Duodenal mucosa (tissue), 2 donors: ENCODE data around the gene ATP8A2.

ENCODE experiments used
- H3K27ac ChIP-seq: one replicate; pipeline ENCODE4 v1.7.0; 2013; ENCODE audit warnings: low read depth, low read length
- H3K27me3 ChIP-seq, 2 donors: one replicate each; pipeline ENCODE4 v1.7.0; 2013; ENCODE audit warnings: low read length in 2 of 2, control low read depth in 1 of 2; ENCODE audit not compliant: insufficient read depth in 2 of 2, control insufficient read depth in 1 of 2
- H3K36me3 ChIP-seq, 2 donors: one replicate each; pipeline ENCODE4 v1.7.0; 2013; ENCODE audit warnings: low read length in 2 of 2, control low read depth in 1 of 2; ENCODE audit not compliant: insufficient read depth in 2 of 2, control insufficient read depth in 1 of 2
- H3K4me1 ChIP-seq, 2 donors: one replicate each; pipeline ENCODE4 v1.7.0; 2013; ENCODE audit warnings: low read length in 2 of 2, control low read depth in 1 of 2; ENCODE audit not compliant: insufficient read depth in 2 of 2, control insufficient read depth in 1 of 2
- H3K4me3 ChIP-seq, 2 donors: one replicate each; pipeline ENCODE4 v1.7.0; 2013; ENCODE audit warnings: low read length in 2 of 2, low read depth in 1 of 2
- H3K9ac ChIP-seq, 2 donors: one replicate each; pipeline ENCODE4 v1.7.0; 2013; ENCODE audit warnings: low read length in 2 of 2, low read depth in 1 of 2
- H3K9me3 ChIP-seq, 2 donors: one replicate each; pipeline ENCODE4 v1.7.0; 2013; ENCODE audit warnings: low read length in 2 of 2, control low read depth in 1 of 2; ENCODE audit not compliant: control insufficient read depth in 1 of 2

ATP8A2 gene

GRCh38 chr13:25743421-25743820 lies 371.6 kb downstream of the ATP8A2 start:
- H3K36me3 ChIP-seq = no peaks in the 10 kb centered on the region
- no peaks in the 10 kb centered on the region for H3K27me3 ChIP-seq
- H3K27ac ChIP-seq = no peak overlapping the region
- H3K4me1 ChIP-seq = no peaks in the 10 kb centered on the region
- no peak overlapping the region for H3K4me3 ChIP-seq
- H3K9ac ChIP-seq = no peak overlapping the region
- H3K9me3 ChIP-seq = no peaks in the 10 kb centered on the region

- H3K4me3 ChIP-seq = no peak overlapping the region
- H3K27ac ChIP-seq = no peak overlapping the region
- no peaks in the 10 kb centered on the region for H3K4me1 ChIP-seq
- no peak overlapping the region for H3K9ac ChIP-seq
- H3K27me3 ChIP-seq = no peaks in the 10 kb centered on the region
- no peaks in the 10 kb centered on the region for H3K9me3 ChIP-seq
- H3K36me3 ChIP-seq = no peaks in the 10 kb centered on the region
These were observed 372.4 kb downstream of the ATP8A2 start for GRCh38 chr13:25744178-25744577.

- no peak overlapping the region for H3K4me3 ChIP-seq
- H3K9me3 ChIP-seq = no peaks in the 10 kb centered on the region
- no peaks in the 10 kb centered on the region for H3K4me1 ChIP-seq
- H3K27ac ChIP-seq = no peak overlapping the region
- H3K9ac ChIP-seq = no peak overlapping the region
- no peaks in the 10 kb centered on the region for H3K36me3 ChIP-seq
- H3K27me3 ChIP-seq = no peaks in the 10 kb centered on the region
These were observed 374.4 kb downstream of the ATP8A2 start for GRCh38 chr13:25746131-25746530.

- Histone ChIP-seq H3K27ac (no peak overlapping the region), H3K27me3 (no peaks in the 10 kb centered on the region)
These were observed 381.3 kb downstream of the ATP8A2 start for GRCh38 chr13:25752957-25753551.

GRCh38 chr13:25753976-25754375 lies 382.2 kb downstream of the ATP8A2 start:
- Histone ChIP-seq H3K4me1 (peaks cover 9 to 12% of the 10 kb centered on the region in 2 donors), H3K4me3 (no peak overlapping the region), H3K9me3 (no peaks in the 10 kb centered on the region), H3K36me3 (no peaks in the 10 kb centered on the region), H3K9ac (no peak overlapping the region), H3K27ac (no peak overlapping the region), H3K27me3 (no peaks in the 10 kb centered on the region)

More at GRCh38 chr13:25752957-25753551, 381.3 kb downstream of the ATP8A2 start:
- Histone ChIP-seq H3K4me3 (no peak overlapping the region), H3K9ac (no peak overlapping the region), H3K36me3 (no peaks in the 10 kb centered on the region), H3K9me3 (no peaks in the 10 kb centered on the region), H3K4me1 (peaks cover 9 to 12% of the 10 kb centered on the region in 2 donors)

- Histone ChIP-seq H3K36me3 (no peaks in the 10 kb centered on the region), H3K9me3 (no peaks in the 10 kb centered on the region), H3K27me3 (no peaks in the 10 kb centered on the region), H3K9ac (no peak overlapping the region), H3K4me1 (peaks cover 9 to 12% of the 10 kb centered on the region in 2 donors), H3K27ac (no peak overlapping the region), H3K4me3 (no peak overlapping the region)
These were observed 384.5 kb downstream of the ATP8A2 start for GRCh38 chr13:25756251-25756650.

GRCh38 chr13:25756912-25757311 lies 385.1 kb downstream of the ATP8A2 start:
- Histone ChIP-seq H3K9ac (no peak overlapping the region), H3K9me3 (no peaks in the 10 kb centered on the region), H3K27ac (no peak overlapping the region), H3K4me1 (peaks cover 9 to 12% of the 10 kb centered on the region in 2 donors), H3K4me3 (no peak overlapping the region), H3K36me3 (no peaks in the 10 kb centered on the region), H3K27me3 (no peaks in the 10 kb centered on the region)

GRCh38 chr13:25761041-25761440 lies 389.3 kb downstream of the ATP8A2 start:
- Histone ChIP-seq H3K9ac (no peak overlapping the region), H3K27ac (no peak overlapping the region), H3K36me3 (no peaks in the 10 kb centered on the region), H3K4me1 (no peaks in the 10 kb centered on the region), H3K27me3 (no peaks in the 10 kb centered on the region), H3K9me3 (no peaks in the 10 kb centered on the region), H3K4me3 (no peak overlapping the region)

GRCh38 chr13:25762281-25762680 lies 390.5 kb downstream of the ATP8A2 start:
- H3K4me1 ChIP-seq = no peaks in the 10 kb centered on the region
- H3K4me3 ChIP-seq = no peak overlapping the region
- H3K9ac ChIP-seq = no peak overlapping the region
- H3K27ac ChIP-seq = no peak overlapping the region
- no peaks in the 10 kb centered on the region for H3K27me3 ChIP-seq
- H3K9me3 ChIP-seq = no peaks in the 10 kb centered on the region
- no peaks in the 10 kb centered on the region for H3K36me3 ChIP-seq

GRCh38 chr13:25762795-25763377 lies 391.1 kb downstream of the ATP8A2 start:
- H3K36me3 ChIP-seq = no peaks in the 10 kb centered on the region
- H3K9me3 ChIP-seq = no peaks in the 10 kb centered on the region
- H3K4me3 ChIP-seq = no peak overlapping the region
- no peaks in the 10 kb centered on the region for H3K4me1 ChIP-seq
- H3K9ac ChIP-seq = no peak overlapping the region
- H3K27me3 ChIP-seq = no peaks in the 10 kb centered on the region
- H3K27ac ChIP-seq = no peak overlapping the region
